MG63 (cell line): Measurements from ENCODE around the gene DENND1A. TPM values are rescaled to one million over a fixed set of nuclear protein-coding genes. Genes with fewer than 3 reads are reported as not detected.
"Not testable (repeated sequence)": the region's sequence is repeated elsewhere in the genome, so short reads cannot be mapped to it uniquely, and the experiment has no call there.

Experiments
- DNase-seq: peaks from one replicate; pipeline ENCODE4 v3.0.0-alpha.2; 2020
- H3K27me3 ChIP-seq: fragments of 250-450 bp; sonication (Bioruptor Pico); 2 replicates; pipeline ENCODE4 v1.5.1; 2020; ENCODE audit warnings: mild to moderate bottlenecking, moderate library complexity
- H3K36me3 ChIP-seq: fragments of 250-450 bp; sonication (Bioruptor Pico); 2 replicates; pipeline ENCODE4 v1.5.1; 2020; ENCODE audit warnings: mild to moderate bottlenecking, moderate library complexity
- H3K4me3 ChIP-seq: fragments of 250-450 bp; sonication (Bioruptor Pico); 2 replicates; pipeline ENCODE4 v1.5.1; 2020; ENCODE audit warnings: mild to moderate bottlenecking, moderate library complexity
- H3K9me3 ChIP-seq: fragments of 250-450 bp; sonication (Bioruptor Pico); 2 replicates; pipeline ENCODE4 v1.5.1; 2020; ENCODE audit warnings: mild to moderate bottlenecking, moderate library complexity
- total RNA-seq: library from RNA; depleted of rRNA; stranded (reverse); fragments of >200 nt; shearing (Covaris generic); gene quantifications from 2 replicates; pipeline ENCODE4 v1.2.3, GENCODE V29; 2014; ENCODE audit warnings: low replicate concordance

DENND1A gene
- total RNA-seq, 1 experiment from 2014 or later: 35.3 TPM

DNA sequence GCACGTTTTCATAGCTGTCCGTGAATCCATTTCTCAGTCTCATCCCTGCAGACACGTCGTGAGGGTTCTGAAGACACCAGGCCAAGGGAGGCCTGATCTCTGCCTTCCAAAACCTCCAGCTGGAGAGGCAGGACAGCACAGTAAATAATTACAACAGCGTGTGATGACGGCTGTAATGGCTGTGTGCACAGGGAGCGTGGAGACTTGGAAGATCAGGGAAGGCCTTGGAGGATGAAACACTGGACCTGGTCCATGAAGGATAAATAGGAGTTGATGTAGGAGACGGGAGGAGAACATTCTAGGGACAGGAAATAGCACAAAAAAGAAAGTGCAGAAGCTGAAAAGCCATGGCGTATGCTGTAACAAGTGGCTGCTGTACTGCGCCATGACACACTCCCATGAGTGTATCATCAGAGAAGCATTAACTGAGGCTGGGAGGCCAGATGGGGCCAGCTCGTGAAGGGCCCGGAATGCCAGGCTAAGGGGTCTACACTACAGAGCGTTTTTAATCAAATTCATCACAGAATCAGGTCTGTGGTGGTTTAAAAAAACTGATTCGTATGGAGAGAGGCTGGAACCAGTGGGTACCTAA is 476.8 kb downstream of the DENND1A start:
- H3K4me3 ChIP-seq: no peak overlapping the region
- no peak for DNase-seq
- H3K27me3 ChIP-seq: no peaks in the 10 kb centered on the region
- H3K9me3 ChIP-seq: no peaks in the 10 kb centered on the region
- H3K36me3 ChIP-seq: no peaks in the 10 kb centered on the region

DNA sequence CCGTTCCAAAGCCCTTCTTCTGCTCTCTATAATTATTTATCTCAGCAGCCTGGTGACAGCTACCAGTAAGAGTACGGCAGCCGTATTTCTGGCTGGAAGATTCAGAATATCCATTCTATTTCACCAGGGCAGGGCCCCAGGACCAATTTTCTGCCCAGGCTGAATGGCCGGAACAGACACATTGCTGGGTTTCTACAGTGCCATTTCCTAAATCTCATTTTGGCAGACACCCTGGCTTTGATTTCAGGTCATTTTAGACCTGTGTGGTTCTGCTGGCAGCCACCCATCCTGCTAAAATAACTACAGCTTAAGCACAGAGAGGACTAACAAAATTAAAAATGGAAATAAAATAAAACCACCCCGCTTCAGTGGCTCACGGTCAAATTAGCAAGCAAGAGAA is 478.9 kb downstream of the DENND1A start:
- Histone ChIP-seq H3K27me3 (no peaks in the 10 kb centered on the region), H3K9me3 (no peaks in the 10 kb centered on the region), H3K36me3 (no peaks in the 10 kb centered on the region), H3K4me3 (no peak overlapping the region)
- DNase-seq: no peak

DNA sequence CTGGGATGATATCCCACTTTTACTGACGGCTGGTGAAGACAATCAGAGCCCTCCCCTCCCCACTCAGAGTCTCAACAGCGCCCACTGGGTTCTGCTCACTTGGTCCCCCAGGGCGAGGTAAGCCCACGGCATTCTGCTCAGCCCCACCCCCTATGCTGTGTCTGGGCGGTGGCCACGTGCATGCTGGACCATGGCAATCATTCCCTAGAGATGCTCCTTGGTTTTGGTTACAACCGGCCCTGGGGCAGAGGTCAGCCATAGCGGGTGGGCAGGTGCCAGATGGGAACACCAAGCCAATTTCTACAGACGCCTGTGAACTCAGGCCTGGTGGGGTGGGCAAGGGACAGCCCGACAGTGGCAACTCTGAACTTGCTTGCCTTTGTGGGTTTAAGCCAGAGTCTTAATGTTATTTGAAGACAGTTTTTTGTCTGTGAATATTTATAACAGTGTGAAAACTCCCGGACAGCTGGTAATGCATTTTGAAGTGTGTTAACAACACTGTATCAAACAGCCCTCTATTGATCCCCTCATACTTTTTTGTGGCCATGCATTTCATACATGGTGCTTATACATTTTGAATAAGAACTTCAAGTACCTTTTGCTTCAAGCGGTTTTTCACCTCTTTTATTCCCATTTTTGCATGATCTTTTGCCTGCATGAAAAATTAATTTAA is 479.7 kb downstream of the DENND1A start:
- Histone ChIP-seq H3K27me3 (no peaks in the 10 kb centered on the region), H3K36me3 (no peaks in the 10 kb centered on the region), H3K4me3 (no peak overlapping the region), H3K9me3 (no peaks in the 10 kb centered on the region)
- no peak for DNase-seq

DNA sequence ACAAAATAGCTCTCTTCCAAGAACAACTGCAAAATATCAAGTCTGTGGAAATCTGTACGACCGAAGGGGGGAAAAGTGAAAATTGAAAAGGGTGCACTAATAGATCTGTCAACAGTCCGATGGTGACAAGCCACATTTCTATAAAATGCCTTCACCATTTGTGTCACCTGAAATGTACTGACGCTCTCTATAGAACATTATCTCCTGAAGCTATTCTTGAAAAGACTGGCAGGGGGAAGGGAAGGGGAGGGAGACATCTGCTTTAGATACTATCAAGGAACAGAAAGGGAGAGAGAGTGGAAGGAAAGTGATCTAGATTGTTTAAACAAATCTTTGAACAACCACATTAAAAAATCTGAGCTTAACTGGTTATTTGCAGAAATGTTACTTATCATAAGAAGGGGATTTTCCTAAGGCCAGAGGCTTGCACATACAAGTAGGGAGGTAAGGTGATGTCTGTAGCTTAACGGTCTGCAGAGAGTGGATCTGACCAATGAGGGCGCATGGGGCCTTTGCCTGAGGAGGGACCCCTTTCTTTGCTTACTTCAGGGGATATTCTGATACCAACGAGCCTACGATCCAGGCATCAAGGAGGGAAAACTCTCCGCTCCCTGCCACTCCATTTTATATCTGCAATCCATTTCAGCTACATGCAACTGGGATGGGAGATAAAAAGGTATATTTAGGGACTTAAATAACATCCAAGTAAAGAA is 481.8 kb downstream of the DENND1A start:
- no peaks in the 10 kb centered on the region for H3K27me3 ChIP-seq
- no peak for DNase-seq
- H3K36me3 ChIP-seq: no peaks in the 10 kb centered on the region
- H3K4me3 ChIP-seq: no peak overlapping the region
- H3K9me3 ChIP-seq: no peaks in the 10 kb centered on the region

DNA sequence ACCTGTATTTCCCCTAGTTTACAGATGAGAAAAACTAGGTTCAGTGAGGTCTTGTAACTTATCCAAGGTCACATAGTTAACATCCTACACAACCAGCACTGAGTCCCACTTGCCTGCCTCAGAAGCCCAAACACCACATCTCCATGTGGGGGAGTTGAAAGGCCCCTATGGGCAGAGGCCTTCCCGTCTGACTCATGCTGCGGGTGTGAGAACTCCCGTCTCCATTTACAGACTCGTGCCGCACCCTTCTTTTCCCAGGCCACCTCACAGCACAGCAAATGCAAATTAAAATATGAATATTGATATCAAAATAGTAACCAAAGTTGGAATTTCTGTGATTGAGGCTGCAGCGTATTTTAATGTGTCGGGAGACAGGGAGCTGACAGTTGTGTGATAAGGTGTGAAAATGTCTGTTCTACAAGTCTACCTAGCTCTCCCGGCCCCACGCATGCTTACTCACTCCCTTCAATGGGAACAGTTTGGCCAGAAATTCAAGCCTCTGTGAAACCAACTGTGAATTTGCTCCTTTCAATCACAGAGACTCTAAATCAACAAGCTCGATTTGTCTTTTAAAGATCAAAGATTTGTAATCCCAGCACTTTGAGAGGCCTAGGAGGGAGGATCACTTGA is 483.8 kb downstream of the DENND1A start:
- H3K4me3 ChIP-seq: no peak overlapping the region
- H3K36me3 ChIP-seq: no peaks in the 10 kb centered on the region
- no peaks in the 10 kb centered on the region for H3K9me3 ChIP-seq
- DNase-seq: peak; percentile 15
- H3K27me3 ChIP-seq: no peaks in the 10 kb centered on the region

DNA sequence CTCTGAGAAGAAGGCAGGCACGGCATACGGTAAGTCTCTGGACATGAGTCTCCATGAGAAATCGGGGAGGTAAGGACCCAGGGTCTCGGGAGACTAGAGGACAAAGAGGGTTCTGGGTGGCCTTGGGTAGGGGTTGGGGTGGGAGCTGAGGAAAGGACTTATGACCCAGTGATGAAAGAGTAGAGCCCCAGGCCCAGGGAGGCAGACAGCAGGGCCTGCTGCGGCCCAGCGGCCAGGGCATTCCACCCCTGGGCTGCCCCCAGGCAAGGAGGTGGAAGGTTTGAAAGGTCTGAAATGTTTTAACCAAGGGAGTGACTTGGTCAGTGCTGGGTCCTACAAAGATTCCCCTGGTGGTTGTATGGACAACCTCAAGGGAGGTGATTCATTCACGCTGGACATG is 484.8 kb downstream of the DENND1A start:
- DNase-seq: no peak
- H3K4me3 ChIP-seq: no peak overlapping the region
- no peaks in the 10 kb centered on the region for H3K27me3 ChIP-seq
- H3K36me3 ChIP-seq: no peaks in the 10 kb centered on the region
- H3K9me3 ChIP-seq: no peaks in the 10 kb centered on the region

DNA sequence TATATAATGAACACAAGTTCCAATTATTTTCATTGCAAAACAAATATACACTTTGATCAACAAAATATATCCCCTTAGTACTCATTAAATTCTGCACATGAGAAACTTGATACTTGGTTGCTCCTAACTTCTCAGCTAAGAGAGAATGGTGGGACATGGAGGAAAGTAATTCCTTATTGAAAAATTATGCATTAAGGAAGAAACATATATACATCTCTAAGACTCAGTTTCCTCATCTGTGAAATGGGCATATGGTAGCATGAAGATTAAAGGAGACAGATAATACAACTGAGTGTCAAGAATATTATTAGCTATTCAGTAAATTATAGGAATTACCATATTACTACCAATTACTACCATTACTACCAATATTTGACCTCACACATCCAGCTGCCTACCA is 488.2 kb downstream of the DENND1A start:
- Histone ChIP-seq H3K27me3 (no peaks in the 10 kb centered on the region), H3K9me3 (no peaks in the 10 kb centered on the region), H3K4me3 (no peak overlapping the region), H3K36me3 (no peaks in the 10 kb centered on the region; the same call in 1 of the 2 replicates)
- no peak for DNase-seq

DNA sequence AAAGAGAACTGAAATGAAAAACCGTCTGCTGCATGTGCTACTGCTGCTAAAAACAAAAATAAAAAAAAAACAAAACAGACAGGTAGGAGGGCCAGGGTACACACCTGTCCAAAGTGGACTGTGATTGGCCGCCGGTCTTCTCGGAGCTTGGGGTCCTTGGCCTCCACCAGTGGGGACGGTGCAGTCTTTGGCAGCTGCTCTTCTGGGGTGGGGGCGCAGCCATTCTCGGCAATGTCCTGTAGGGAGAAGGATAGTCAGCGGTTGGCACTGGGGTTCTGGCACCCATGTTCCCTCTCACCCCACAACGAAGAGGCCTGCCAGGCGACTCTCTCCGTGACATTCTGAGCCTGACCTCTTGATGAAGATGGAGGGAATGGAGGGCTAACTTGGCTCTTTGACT is 489.7 kb downstream of the DENND1A start:
- Histone ChIP-seq H3K4me3 (no peak overlapping the region), H3K36me3 (no peaks in the 10 kb centered on the region; the same call in 1 of the 2 replicates), H3K9me3 (no peaks in the 10 kb centered on the region), H3K27me3 (no peaks in the 10 kb centered on the region)
- DNase-seq: no peak

DNA sequence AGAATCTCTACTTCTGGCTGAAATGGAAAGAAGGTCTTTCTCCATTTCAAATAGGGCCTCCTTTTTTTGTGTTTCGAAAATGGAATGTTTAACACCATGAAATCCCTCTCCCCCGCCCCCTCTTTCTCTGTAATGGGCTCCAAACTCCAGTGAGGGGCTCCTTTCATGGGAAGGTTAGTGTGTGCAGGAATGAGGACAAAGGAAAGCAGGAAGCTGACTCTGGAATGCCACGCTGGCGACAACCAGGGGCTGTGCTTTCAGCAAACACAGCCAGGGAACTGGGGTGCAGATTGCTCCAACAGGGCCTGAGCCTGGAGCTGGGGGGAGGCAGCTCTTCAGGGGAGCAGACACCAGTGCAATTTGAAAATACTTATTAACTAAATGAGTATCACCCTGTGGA is 491.1 kb downstream of the DENND1A start:
- no peak for DNase-seq
- H3K9me3 ChIP-seq: no peaks in the 10 kb centered on the region
- no peaks in the 10 kb centered on the region for H3K27me3 ChIP-seq
- H3K4me3 ChIP-seq: no peak overlapping the region
- no peaks in the 10 kb centered on the region; the same call in 1 of the 2 replicates for H3K36me3 ChIP-seq

DNA sequence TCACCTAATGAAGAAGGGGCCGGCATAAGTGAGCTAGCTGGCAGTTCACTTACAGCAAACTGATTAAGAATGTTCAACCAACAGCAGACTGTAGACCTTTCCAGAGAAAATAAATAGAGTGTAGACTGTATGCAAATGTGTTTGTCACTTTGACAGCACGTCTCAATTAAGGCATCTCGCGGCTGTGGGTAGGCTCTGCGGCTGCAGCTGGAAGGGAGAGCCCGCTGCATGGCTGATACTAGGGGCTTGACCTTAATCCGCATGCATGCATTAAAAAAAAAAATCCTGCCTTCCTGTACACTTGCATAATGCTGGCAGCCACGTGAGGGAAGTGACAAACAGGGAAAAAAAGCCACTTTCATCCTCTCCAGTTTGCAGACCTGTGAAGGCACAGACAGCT is 491.6 kb downstream of the DENND1A start:
- no peak for DNase-seq
- Histone ChIP-seq H3K27me3 (no peaks in the 10 kb centered on the region), H3K36me3 (no peaks in the 10 kb centered on the region; the same call in 1 of the 2 replicates), H3K4me3 (no peak overlapping the region), H3K9me3 (no peaks in the 10 kb centered on the region)

DNA sequence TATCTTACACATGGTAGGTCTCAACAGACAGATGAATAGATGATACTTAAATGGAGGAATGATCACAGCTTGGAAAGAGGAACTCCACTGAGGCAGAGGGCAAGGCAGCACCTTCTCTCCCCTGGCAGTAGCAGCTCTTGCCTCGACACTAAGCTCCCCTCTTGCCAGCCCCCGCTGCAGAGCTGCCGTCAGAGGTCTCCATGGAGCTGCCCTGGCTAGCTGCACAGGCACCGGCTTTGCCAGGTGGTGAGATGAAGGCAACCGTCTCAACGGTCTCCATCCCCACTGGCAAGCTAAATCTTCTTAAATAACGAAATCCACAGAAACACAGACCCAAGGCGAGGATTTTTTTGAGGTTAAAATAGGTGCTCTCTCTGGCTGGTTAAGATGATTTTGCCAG is 492.7 kb downstream of the DENND1A start:
- H3K4me3 ChIP-seq: no peak overlapping the region
- H3K27me3 ChIP-seq: no peaks in the 10 kb centered on the region
- DNase-seq: no peak
- H3K9me3 ChIP-seq: no peaks in the 10 kb centered on the region
- H3K36me3 ChIP-seq: no peaks in the 10 kb centered on the region; the same call in 1 of the 2 replicates

DNA sequence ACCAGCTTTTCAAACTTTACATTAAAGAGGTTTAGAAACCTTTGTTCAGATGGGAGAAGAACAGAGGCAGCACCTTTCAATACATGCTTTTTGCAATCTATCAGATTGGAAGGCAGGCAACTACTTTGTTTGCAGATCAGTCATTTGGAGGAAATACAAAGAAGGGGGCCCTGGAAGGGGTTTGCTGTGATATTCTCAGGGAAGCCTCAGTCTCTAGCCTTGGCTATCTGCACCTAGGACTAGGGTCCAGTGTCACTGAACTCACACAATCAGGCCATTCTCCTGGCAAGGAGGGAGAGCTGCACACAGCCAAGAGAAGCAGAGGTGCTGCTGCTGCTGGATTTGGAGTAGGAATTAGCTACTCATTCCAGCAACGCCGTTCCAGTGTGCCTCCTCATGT is 494.5 kb downstream of the DENND1A start:
- H3K36me3 ChIP-seq: no peaks in the 10 kb centered on the region; the same call in 1 of the 2 replicates
- H3K9me3 ChIP-seq: no peaks in the 10 kb centered on the region
- H3K4me3 ChIP-seq: no peak overlapping the region
- no peak for DNase-seq
- no peaks in the 10 kb centered on the region for H3K27me3 ChIP-seq

DNA sequence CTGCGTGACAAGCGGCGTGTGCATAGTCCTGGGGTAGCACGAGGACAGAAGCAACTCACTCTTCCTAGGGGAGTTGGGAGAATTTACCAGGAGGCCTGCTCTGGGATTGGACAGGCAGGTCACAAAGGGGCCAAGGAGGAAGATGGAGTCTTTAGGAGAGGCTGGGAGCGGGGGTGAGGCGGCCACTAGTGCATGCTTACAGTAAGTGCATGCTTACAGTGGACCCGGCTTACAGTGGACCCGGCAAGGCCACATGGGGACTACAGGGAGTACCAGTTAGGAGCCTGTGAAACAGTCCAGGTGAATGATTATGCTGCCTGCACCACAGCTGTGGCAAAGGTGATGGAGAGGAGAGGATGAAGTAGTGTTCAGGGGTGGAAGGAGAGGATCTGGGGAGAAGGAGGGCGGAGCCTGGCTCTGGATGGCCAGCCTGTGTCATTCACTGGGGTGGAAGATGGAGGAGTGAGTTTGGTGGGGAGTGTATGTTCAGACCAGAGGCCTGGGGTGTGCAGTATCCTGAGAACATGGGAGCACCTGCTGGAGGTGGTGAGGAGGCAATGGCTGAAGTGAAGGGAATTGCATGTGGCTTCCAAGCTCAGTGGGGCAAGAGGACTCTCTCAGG is 495.2 kb downstream of the DENND1A start:
- no peaks in the 10 kb centered on the region for H3K27me3 ChIP-seq
- no peaks in the 10 kb centered on the region for H3K9me3 ChIP-seq
- DNase-seq: no peak
- H3K4me3 ChIP-seq: no peak overlapping the region
- no peaks in the 10 kb centered on the region; the same call in 1 of the 2 replicates for H3K36me3 ChIP-seq

DNA sequence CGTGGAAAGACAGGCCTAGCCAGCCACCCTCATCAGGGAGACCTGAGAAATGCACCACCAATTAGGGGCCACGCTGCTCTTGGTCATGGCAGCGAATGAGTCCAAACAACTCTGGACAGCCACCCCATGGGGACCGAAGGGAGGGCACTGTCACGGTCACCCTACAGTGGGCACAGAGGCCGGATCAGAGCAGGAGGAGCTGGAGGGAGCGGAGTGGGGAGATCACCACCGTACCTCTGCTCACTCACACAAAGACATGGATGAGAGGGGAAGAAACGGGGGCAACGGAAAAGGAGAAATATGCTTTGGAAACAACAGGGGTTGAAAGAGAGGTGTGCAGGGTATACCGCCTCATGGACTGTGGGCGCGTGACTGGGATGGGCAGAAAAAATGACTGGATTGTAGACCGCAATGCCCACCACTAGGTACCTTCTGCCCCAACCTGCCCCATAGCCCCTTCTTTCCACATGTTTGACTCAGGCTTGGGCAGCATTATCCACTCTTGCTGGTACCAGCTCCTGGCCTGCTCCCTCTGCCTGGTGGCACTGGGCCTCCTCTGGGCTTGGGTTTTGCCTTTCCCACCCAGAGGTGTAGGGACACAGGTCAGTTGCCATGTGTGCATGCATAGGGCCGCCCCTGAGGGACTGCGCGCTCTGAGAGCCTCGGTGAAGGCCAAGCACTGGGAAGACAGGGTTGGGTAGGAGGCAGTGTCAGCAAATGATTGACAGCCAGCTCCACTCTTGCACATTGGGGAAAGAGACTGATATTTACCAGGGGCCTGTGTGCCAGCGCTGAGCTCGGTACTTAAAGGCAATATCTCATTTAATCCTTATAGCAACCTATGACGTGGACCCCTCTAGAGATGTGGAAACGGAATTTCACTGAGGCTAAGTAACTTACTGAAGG is 497.3 kb downstream of the DENND1A start:
- H3K27me3 ChIP-seq: no peaks in the 10 kb centered on the region
- H3K4me3 ChIP-seq: no peak overlapping the region
- no peaks in the 10 kb centered on the region for H3K36me3 ChIP-seq
- no peak for DNase-seq
- no peaks in the 10 kb centered on the region for H3K9me3 ChIP-seq

DNA sequence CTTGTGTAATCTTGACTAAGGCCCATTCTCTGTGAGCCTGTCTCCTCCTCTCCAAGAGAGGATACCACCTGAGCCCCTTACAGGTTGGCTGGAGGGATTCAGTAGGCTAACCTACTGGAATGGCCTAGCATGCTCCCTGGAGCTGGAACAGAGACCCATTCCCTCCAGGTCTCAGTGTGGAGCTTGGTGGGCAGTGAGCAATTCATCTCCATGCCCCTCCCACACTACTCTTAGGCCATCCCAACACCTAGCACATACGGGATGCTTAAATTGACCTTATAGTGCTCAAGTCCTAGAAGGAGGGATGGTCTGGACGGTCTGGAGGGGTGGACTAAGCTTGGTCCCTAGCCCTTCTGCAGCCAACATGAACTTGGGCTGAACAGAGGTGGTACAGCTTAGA is 498.3 kb downstream of the DENND1A start:
- Histone ChIP-seq H3K27me3 (no peaks in the 10 kb centered on the region), H3K4me3 (no peak overlapping the region), H3K36me3 (no peaks in the 10 kb centered on the region), H3K9me3 (no peaks in the 10 kb centered on the region)
- DNase-seq: no peak

DNA sequence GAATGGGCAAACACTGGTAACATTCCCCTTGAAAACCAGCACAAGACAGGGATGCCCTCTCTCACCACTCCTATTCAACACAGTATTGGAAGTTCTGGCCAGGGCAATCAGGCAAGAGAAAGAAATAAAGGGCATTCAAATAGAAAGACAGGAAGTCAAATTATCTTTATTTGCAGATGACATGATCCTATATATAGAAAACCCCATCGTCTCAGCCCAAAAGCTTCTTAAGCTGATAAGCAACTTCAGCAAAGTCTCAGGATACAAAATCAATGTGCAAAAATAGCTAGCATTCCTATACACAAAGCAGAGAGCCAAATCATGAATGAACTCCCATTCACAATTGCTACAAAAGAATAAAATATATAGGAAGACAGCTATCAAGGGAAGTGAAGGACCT is 501.5 kb downstream of the DENND1A start:
- not testable (repeated sequence) for H3K36me3 ChIP-seq, H3K9me3 ChIP-seq, H3K27me3 ChIP-seq, H3K4me3 ChIP-seq, DNase-seq
